ENCODE data around the gene DBNL. TPM values are rescaled to one million over a fixed set of nuclear protein-coding genes. Genes with fewer than 3 reads are reported as not detected.
"Not testable (repeated sequence)": the region's sequence is repeated elsewhere in the genome, so short reads cannot be mapped to it uniquely, and the experiment has no call there.

DBNL gene
- total RNA-seq, 8 experiments from 2014 or later: 37.3 to 99.0 (median 70.9) TPM

DNA sequence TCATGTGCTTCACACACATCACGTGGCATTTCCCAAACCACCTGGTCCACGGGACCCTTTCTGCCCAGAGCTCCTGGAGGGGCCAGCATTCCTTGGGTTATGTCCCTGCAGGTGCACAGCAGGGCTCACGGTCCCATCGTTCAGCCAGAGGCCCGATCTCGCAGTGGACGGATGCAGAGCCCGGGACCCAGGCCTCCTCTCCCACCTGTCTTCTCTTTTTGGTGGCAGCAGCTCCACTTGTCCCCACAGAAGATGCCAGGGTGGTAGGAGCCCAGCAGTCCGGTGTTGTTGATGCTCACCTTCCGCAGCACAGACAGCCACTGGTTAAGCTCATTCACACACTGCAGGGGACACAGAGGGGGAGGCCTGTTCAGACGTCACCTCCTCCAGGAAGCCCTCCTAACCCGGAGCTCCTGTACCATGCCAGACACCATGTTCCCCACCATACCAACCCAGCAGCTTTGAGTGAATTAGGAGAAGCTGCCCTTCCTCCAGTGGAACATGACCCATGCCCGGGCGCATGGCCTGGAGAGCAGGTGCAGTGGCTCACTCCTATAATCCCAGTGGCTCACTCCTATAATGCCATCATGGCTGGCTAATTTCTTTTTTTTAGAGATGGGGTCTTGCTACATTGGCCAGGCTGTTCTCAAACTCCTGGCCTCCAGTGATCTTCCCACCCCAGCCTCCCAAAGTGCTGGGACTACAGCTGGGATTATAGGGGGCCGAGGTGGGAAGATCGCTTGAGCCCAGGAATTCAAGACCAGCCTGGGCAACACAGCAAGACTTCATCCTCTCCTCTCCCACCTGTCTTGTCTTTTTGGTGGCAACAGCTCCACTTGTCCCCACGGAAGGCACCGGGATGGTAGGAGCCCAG, 10.3 kb upstream of the DBNL start:
- WGBS, 10 experiments: 25 to 93% methylated on average over 4 to 6 of the region's 18 CpGs; no CpG with 5 or more reads in 8 of the 10 experiments
- in situ Hi-C loops (cut with MboI; ENCODE audit: low pct_unique_long_range_greater_than_20kb in 2 of 9, low sequenced_read_pairs in 9 of 9, unreplicated experiment in 9 of 9): loop anchor here in 1 of 9 experiments (25.0 kb wide), 1 partner anchor 178 kb away; the partner anchor contains the start of gene YKT6
- not testable (repeated sequence) for H3K27ac ChIP-seq; H3K4me1 ChIP-seq (replicated peaks in 1 of 2); H3K4me3 ChIP-seq; ATAC-seq (replicated peaks in 6 of 8)

DNA sequence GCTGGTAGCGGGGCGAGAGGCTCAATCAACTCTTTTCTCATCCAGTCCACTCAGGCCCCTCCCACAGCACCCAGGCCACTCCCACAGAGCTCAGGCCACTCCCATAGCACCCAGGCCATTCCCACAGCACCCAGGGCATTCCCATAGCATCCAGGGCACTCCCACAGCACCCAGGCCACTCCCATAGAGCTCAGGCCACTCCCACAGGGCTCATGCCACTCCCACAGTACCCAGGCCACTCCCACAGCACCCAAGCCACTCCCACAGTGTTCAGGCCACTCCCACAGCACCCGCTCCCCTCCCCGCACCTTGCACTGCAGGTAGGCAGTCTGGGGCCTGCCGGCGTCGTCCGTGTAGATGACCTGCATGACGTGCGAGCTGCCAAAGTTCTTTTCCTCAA, 8.1 kb upstream of the DBNL start:
- not testable (repeated sequence) for H3K4me3 ChIP-seq; H3K4me1 ChIP-seq (replicated peaks in 1 of 2); H3K27ac ChIP-seq
- in situ Hi-C loops (cut with MboI; ENCODE audit: low pct_unique_long_range_greater_than_20kb in 2 of 9, low sequenced_read_pairs in 9 of 9, unreplicated experiment in 9 of 9): loop anchor here in 1 of 9 experiments (25.0 kb wide), 1 partner anchor 176 kb away; the partner anchor contains the start of gene YKT6
- ATAC-seq (replicated peaks in 6 of 8): peak in 2 of 8 experiments; percentile 5 to 34
- WGBS, 10 experiments: no CpG with 5 or more reads among the region's 10 CpGs

DNA sequence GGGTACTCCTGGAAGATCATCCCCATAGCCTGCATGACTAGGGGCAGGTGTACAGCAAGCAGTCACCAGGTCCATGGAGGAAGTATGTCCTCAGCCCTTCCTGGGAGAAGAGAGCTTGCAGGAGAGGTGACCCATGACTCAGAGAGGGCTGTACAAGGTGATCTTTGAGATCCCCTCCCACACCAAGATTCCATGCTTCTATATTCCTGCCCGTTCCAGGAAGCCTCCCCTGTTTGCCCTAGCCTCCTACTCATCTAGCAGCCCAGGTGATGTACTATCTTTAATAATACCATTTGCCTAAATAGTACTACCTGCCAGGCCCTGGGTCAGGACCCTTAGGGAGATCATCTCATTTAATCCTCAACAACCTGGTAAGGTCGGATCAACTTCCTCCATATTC, 6.6 kb upstream of the DBNL start:
- ATAC-seq (replicated peaks in 6 of 8); H3K4me1 ChIP-seq (replicated peaks in 1 of 2); H3K27ac ChIP-seq; H3K4me3 ChIP-seq: not testable (repeated sequence)
- WGBS, 10 experiments: no CpG with 5 or more reads among the region's 2 CpGs
- in situ Hi-C loops (cut with MboI; ENCODE audit: low pct_unique_long_range_greater_than_20kb in 2 of 9, low sequenced_read_pairs in 9 of 9, unreplicated experiment in 9 of 9): loop anchor here in 1 of 9 experiments (25.0 kb wide), 1 partner anchor 174 kb away; the partner anchor contains the start of gene YKT6

DNA sequence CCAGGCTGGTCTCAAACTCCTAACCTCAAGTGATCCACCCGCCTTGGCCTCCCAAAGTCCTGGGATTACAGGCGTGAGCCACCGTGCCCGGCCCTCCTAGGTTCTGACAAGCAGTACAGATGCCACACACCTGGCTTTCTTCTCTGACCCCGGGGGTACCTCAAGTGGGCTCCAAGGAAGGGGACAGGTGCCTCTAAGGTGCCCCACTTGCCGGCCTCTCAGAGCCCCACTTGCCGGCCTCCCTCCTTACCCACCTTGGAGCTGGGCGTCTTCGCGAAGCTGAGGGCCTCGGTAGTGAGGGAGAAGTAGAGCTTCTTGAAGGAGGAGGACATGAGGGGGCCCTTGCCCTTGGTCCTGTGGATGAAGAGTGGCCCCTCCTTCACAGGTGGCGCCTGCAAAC, 5.9 kb upstream of the DBNL start:
- not testable (repeated sequence) for ATAC-seq (replicated peaks in 6 of 8); H3K27ac ChIP-seq; H3K4me1 ChIP-seq (replicated peaks in 1 of 2)
- peak overlapping the region in 2 of 5 donors; percentile 28 to 29 for H3K4me3 ChIP-seq
- WGBS, 10 experiments: no CpG with 5 or more reads among the region's 12 CpGs
- in situ Hi-C loops (cut with MboI; ENCODE audit: low pct_unique_long_range_greater_than_20kb in 2 of 9, low sequenced_read_pairs in 9 of 9, unreplicated experiment in 9 of 9): loop anchor here in 1 of 9 experiments (25.0 kb wide), 1 partner anchor 174 kb away; the partner anchor contains the start of gene YKT6

GRCh38 chr7:44038961-44039558, 5.4 kb upstream of the DBNL start:
- H3K4me3 ChIP-seq: peak overlapping the region; percentile 21 to 37 (median 29)
- in situ Hi-C loops (cut with MboI; ENCODE audit: low pct_unique_long_range_greater_than_20kb in 2 of 9, low sequenced_read_pairs in 9 of 9, unreplicated experiment in 9 of 9): loop anchor here in 1 of 9 experiments (25.0 kb wide), 1 partner anchor 173 kb away; the partner anchor contains the start of gene YKT6
- H3K4me1 ChIP-seq (replicated peaks in 1 of 2): not testable (repeated sequence)
- peak; percentile 84 to 91 (median 88) for ATAC-seq (replicated peaks in 6 of 8)
- WGBS, 10 experiments: no CpG with 5 or more reads among the region's 26 CpGs
- H3K27ac ChIP-seq: peak overlapping the region; percentile 77 to 80

GRCh38 chr7:44039800-44040492, 4.6 kb upstream of the DBNL start:
- in situ Hi-C loops (cut with MboI; ENCODE audit: low pct_unique_long_range_greater_than_20kb in 2 of 9, low sequenced_read_pairs in 9 of 9, unreplicated experiment in 9 of 9): loop anchor here in 1 of 9 experiments (25.0 kb wide), 1 partner anchor 172 kb away; the partner anchor contains the start of gene YKT6
- WGBS, 10 experiments: no CpG with 5 or more reads among the region's 40 CpGs
- H3K4me1 ChIP-seq (replicated peaks in 1 of 2): not testable (repeated sequence)
- Histone ChIP-seq H3K27ac (peak overlapping the region in 1 of 2 donors; percentile 75), H3K4me3 (peak overlapping the region; percentile 26 to 38 (median 35))
- ATAC-seq (replicated peaks in 6 of 8): peak in 2 of 8 experiments; percentile 0

GRCh38 chr7:44040493-44040891, 4.0 kb upstream of the DBNL start:
- H3K4me3 ChIP-seq: peak overlapping the region; percentile 28 to 38 (median 35)
- peak in 6 of 8 experiments; percentile 1 to 36 (median 26) for ATAC-seq (replicated peaks in 6 of 8)
- in situ Hi-C loops (cut with MboI; ENCODE audit: low pct_unique_long_range_greater_than_20kb in 2 of 9, low sequenced_read_pairs in 9 of 9, unreplicated experiment in 9 of 9): loop anchor here in 1 of 9 experiments (25.0 kb wide), 1 partner anchor 172 kb away; the partner anchor contains the start of gene YKT6

DNA sequence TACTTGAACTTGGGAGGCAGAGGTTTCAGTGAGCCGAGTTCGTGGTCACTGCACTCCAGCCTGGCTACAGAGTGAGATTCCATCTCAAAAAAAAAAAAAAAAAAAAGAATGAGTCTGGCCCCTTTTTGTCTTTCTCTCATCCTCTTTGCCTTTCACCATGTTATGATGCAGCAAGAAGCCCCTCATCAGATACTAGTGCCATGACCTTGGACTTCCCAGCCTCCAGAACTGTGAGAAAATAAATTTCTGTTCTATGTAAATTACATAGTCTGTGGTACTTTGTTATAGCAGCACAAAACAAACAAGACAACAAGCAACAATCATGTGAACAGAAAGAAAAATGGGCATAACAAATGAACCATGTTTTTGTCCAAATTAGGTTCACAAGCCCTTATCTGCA, 2.3 kb upstream of the DBNL start:
- Histone ChIP-seq H3K4me3 (no peak overlapping the region), H3K27ac (no peak overlapping the region), H3K4me1 (replicated peaks in 1 of 2) (peaks cover 9 to 15% of the 10 kb centered on the region in 2 donors)
- 50 to 92% (median 73%) methylated on average over 2 of the region's 2 CpGs; no CpG with 5 or more reads in 6 of the 10 experiments for WGBS, 10 experiments
- no peak for ATAC-seq (replicated peaks in 6 of 8)
- in situ Hi-C loops (cut with MboI; ENCODE audit: low pct_unique_long_range_greater_than_20kb in 2 of 9, low sequenced_read_pairs in 9 of 9, unreplicated experiment in 9 of 9): loop anchor here in 1 of 9 experiments (25.0 kb wide), 1 partner anchor 170 kb away; the partner anchor contains the start of gene YKT6

More at GRCh38 chr7:44040493-44040891, 4.0 kb upstream of the DBNL start:
- H3K4me1 ChIP-seq (replicated peaks in 1 of 2): not testable (repeated sequence)
- H3K27ac ChIP-seq: peak overlapping the region; percentile 47 to 75
- no CpG with 5 or more reads among the region's 46 CpGs for WGBS, 10 experiments

GRCh38 chr7:44043902-44044301, 600 bp upstream of the DBNL start:
- ATAC-seq (replicated peaks in 6 of 8): no peak
- peak overlapping the region; percentile 86 to 91 for H3K27ac ChIP-seq
- in situ Hi-C loops (cut with MboI; ENCODE audit: low pct_unique_long_range_greater_than_20kb in 2 of 9, low sequenced_read_pairs in 9 of 9, unreplicated experiment in 9 of 9): loop anchor here in 1 of 9 experiments (25.0 kb wide), 1 partner anchor 168 kb away; the partner anchor contains the start of gene YKT6
- peaks cover 9 to 15% of the 10 kb centered on the region in 2 donors for H3K4me1 ChIP-seq (replicated peaks in 1 of 2)
- H3K4me3 ChIP-seq: peak overlapping the region; percentile 82 to 97 (median 90)
- WGBS, 10 experiments: 0 to 100% (median 24%) methylated on average over 1 to 4 of the region's 8 CpGs; no CpG with 5 or more reads in 1 of the 10 experiments

DNA sequence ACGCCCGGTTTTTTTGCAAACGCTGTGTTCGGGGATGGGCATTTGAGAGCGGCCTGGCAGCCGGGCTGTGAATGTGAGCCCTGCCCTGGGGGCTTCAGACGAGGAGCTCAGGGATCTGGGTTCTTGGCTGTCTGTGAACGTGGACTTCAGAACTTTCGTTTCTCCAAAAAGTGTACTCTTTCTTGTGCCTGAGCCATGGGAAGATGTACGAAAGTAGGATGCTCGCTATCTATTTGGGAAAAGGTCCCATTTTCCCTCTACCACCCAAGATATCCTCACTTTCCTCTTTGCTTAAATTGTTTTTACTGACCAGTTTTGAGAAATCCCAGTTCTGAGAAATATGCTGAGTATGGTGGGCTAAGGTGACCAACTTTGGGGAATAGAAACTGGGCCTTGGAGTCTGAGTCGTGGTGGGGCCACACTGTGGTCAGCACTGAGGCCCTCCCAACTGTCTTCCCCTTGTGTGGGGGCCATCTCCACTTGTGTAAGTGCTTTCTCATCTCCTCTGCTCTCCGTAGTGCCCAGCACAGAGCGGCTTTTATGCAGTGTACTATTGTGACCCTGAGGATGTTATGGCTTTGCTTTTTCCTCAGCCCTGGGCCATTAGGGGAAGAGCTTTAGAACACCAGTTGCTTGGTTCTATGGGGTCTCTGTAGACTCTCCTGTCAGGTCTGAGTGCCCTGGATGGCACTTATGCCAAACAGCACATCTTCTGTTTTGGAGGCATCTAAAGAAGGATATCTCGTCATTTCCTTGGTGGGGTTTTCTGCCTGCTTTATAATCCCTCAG, 918 bp downstream of the DBNL start:
- H3K4me3 ChIP-seq: peak overlapping the region; percentile 82 to 97 (median 90)
- peaks cover 9 to 15% of the 10 kb centered on the region in 2 donors for H3K4me1 ChIP-seq (replicated peaks in 1 of 2)
- WGBS, 10 experiments: 0 to 100% (median 19%) methylated on average over 1 to 14 of the region's 15 CpGs; no CpG with 5 or more reads in 2 of the 10 experiments
- in situ Hi-C loops (cut with MboI; ENCODE audit: low pct_unique_long_range_greater_than_20kb in 2 of 9, low sequenced_read_pairs in 9 of 9, unreplicated experiment in 9 of 9): loop anchor here in 1 of 9 experiments (25.0 kb wide), 1 partner anchor 167 kb away; the partner anchor contains the start of gene YKT6
- peak overlapping the region; percentile 86 to 91 for H3K27ac ChIP-seq
- ATAC-seq (replicated peaks in 6 of 8): peak in 1 of 8 experiments; percentile 1

GRCh38 chr7:44046321-44047061, 2.0 kb downstream of the DBNL start:
- H3K27ac ChIP-seq: no peak overlapping the region
- in situ Hi-C loops (cut with MboI; ENCODE audit: low pct_unique_long_range_greater_than_20kb in 2 of 9, low sequenced_read_pairs in 9 of 9, unreplicated experiment in 9 of 9): loop anchor here in 1 of 9 experiments (25.0 kb wide), 1 partner anchor 166 kb away; the partner anchor contains the start of gene YKT6
- 64 to 100% (median 93%) methylated on average over 1 to 6 of the region's 8 CpGs; no CpG with 5 or more reads in 1 of the 10 experiments for WGBS, 10 experiments
- ATAC-seq (replicated peaks in 6 of 8): no peak
- H3K4me1 ChIP-seq (replicated peaks in 1 of 2): peaks cover 5 to 12% of the 10 kb centered on the region in 2 donors
- H3K4me3 ChIP-seq: peak overlapping the region in 1 of 5 donors; percentile 92
